Adipose tissue (tissue), 3 donors: Measurements from ENCODE around the gene ST3GAL5. TPM values are rescaled to one million over a fixed set of nuclear protein-coding genes. Genes with fewer than 3 reads are reported as not detected.
"Not testable (repeated sequence)": the region's sequence is repeated elsewhere in the genome, so short reads cannot be mapped to it uniquely, and the experiment has no call there.

Source experiments
- H3K27ac ChIP-seq: one replicate; pipeline ENCODE4 v1.5.1; 2013; ENCODE audit warnings: low read depth, low read length
- WGBS, 3 donors: extraction: QIAGEN DNeasy Blood & Tissue Kit; methylation state at CpG; one replicate each; pipeline ENCODE4 v1.1.7; 2013; 5-methylcytosine and 5-hydroxymethylcytosine counted together
- polyA plus RNA-seq, 3 donors: library from polyadenylated mRNA; stranded (reverse); fragments of 200-250 nt; gene quantifications; one replicate each; pipeline ENCODE4 v1.2.3, GENCODE V29; 2013
- donor health status: healthy with polysubstance abuse.
- donor health status: Bipolar disorder and iron deficiency.
- donor health status: healthy.

Gene ST3GAL5
- polyA plus RNA-seq, 3 donors: 3.3 to 26.5 (median 24.7) TPM

GRCh38 chr2:85851253-85852151 is 37.3 kb downstream of the ST3GAL5 start:
- 58 to 82% (median 70%) methylated on average over 11 of the region's 11 CpGs for WGBS, 3 donors
- H3K27ac ChIP-seq: no peak overlapping the region

GRCh38 chr2:85850451-85850850 is 38.3 kb downstream of the ST3GAL5 start:
- 95 to 97% (median 96%) methylated on average over 10 of the region's 10 CpGs for WGBS, 3 donors
- no peak overlapping the region for H3K27ac ChIP-seq

DNA sequence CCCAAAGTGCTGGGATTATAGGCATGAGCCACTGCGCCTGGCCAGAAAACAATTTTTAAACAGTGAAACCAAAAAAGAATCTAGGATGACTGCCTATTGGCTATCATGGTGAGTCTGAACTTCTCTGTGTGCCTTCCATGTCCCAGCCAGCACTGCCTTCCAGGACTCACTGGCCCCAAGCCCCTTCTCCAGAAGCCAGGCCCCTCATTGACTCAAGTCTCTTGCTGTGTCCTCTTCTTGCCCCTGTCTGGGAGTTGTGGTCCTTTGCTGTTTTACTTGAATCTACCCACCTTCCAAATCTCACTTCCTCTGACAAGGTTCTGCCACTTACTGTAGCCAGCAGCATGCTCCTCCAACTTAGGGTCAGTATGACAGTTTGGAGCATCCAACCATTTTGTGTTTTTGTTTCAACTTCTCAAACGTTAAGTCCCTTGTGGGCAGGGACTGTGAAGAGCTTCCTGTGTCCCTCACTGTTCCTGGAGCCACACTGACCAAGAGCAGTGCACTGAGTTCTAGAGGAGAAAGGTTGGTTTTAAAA is 41.7 kb downstream of the ST3GAL5 start:
- no peak overlapping the region for H3K27ac ChIP-seq
- WGBS, 3 donors: 69 to 73% (median 70%) methylated on average over 2 of the region's 2 CpGs

DNA sequence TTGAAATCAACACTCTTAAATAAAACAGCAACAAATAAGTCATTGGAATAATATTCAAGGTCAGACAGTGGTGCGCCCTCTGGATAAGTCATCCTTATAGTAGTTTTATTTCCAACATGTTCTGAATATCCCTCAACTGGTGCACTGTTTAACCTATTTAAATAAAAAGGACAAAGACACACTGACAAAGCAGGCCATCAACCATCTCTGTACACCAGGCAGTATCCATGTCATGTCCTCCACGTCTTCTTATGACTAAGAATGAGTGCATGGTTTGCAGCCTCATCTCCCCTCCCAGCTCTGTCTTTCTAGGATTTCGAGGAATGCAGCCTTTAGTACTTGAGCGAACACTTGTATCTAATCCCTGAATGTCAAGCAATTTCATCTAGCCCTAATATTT is 42.4 kb downstream of the ST3GAL5 start:
- no peak overlapping the region for H3K27ac ChIP-seq
- 92 to 95% (median 92%) methylated on average over 4 of the region's 4 CpGs for WGBS, 3 donors

DNA sequence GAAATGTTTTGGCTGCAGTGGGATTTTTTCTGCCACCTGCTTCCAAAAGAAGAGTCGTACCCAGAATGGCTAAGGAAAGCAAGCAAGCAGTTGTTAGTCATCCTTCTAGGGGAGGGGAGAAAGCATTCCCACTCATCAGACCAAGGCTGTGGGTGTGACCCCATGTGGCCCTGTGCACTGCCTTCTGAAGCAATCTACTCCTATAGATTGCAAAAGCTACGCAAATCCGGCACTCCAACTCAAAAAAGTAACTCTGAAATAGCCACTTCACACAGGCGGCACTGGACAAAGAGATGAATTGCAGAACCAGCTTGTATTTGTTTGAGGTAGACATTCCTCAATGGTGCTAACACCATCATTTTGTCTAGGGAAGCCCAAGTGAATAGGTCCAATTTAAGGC is 44.3 kb downstream of the ST3GAL5 start:
- no peak overlapping the region for H3K27ac ChIP-seq
- WGBS, 3 donors: 81 to 89% (median 89%) methylated on average over 4 of the region's 4 CpGs

GRCh38 chr2:85843543-85843942 is 45.2 kb downstream of the ST3GAL5 start:
- no peak overlapping the region for H3K27ac ChIP-seq
- 58 to 66% (median 59%) methylated on average over 4 of the region's 4 CpGs for WGBS, 3 donors

- WGBS, 3 donors: 84 to 93% (median 85%) methylated on average over 9 of the region's 9 CpGs
- no peak overlapping the region for H3K27ac ChIP-seq
Measured at GRCh38 chr2:85840091-85840490, 48.7 kb downstream of the ST3GAL5 start.

DNA sequence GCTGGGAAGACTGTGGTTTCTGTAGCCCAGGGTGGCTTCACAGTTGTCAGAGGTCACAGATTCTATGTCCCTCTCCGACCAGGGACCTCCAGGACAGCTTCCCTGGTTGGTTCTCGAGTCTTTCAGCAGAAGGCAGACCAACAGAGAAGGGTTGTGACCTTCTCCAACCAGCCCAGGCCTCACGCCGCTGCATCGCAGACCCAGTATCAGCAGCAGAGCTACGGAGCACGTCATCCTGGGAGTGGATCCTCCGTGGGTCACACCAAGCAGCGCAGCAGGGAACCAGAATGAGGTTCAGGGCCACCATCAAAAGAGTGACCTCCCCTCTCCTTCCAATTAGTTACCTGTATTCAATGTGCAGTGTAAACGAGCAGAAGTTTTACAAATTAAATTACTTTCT is 49.3 kb downstream of the ST3GAL5 start:
- no peak overlapping the region for H3K27ac ChIP-seq
- WGBS, 3 donors: 90 to 95% (median 92%) methylated on average over 10 of the region's 10 CpGs

DNA sequence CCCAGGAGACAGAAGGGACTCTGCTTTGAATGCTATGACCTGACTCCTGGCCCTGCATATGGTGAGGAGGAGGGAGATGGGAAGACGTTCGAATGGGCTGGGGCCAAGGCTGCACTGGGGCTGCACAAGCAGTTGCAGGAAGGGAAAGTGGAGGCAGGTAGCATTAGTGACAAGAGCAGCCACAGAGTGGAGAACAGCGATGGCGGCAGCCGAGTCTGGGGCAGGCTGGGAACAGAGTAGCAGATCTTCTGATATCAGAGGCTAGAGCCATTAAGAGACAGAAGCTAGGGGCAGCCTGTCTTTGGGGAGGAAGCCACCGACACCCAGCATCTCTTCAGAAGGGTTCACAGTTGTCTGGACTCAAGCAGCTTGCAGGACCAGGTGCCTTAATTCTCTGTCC is 50.1 kb downstream of the ST3GAL5 start:
- H3K27ac ChIP-seq: no peak overlapping the region
- 89 to 95% (median 91%) methylated on average over 6 of the region's 6 CpGs for WGBS, 3 donors

DNA sequence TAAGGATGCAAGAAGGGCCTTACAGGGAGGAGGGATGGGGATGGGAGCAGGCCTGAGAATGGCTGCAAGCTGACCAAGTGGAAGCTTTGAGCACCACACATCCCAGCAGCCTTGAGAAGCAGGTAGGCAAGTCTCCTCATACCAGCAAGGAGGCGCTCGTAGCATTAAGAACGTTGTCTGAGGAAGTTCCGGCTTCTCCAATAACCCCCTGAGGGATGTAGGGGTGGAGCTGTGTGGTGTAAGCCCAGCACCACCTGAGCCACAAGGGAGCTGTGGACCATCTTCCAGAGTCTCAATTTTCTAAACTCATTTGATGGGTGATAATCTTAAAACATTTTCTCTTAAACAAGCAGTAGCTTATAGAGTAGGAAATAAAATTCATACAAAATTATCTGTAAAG is 50.6 kb downstream of the ST3GAL5 start:
- no peak overlapping the region for H3K27ac ChIP-seq
- 64 to 83% (median 81%) methylated on average over 4 of the region's 4 CpGs for WGBS, 3 donors

- no peak overlapping the region for H3K27ac ChIP-seq
Measured at GRCh38 chr2:85834466-85834865, 54.3 kb downstream of the ST3GAL5 start.

DNA sequence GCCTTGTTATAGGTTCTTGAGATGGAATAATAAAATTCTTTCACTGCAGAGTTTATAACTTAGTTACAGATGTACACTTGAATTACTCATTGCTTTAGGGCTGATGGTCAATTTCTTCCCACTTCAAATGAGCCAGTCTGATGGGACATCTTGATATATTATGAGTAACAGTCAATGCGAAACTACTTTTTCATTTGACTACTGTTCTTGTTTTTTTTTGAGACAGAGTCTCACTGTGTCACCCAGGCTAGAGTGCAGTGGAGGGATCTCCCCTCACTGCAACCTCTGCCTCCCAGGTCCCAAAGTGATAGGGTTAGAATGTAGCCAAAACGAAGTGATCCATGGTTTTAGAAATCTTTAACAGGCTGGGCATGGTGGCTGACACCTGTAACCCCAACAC is 57.1 kb downstream of the ST3GAL5 start:
- no peak overlapping the region for H3K27ac ChIP-seq
- WGBS, 3 donors: 92 to 93% (median 93%) methylated on average over 2 of the region's 2 CpGs

- WGBS, 3 donors: 54 to 98% (median 84%) methylated on average over 1 of the region's 1 CpG
- no peak overlapping the region for H3K27ac ChIP-seq
Measured at GRCh38 chr2:85830645-85831044, 58.1 kb downstream of the ST3GAL5 start.

- H3K27ac ChIP-seq: not testable (repeated sequence)
- 80 to 92% (median 85%) methylated on average over 4 of the region's 4 CpGs for WGBS, 3 donors
Measured at GRCh38 chr2:85829394-85829793, 59.4 kb downstream of the ST3GAL5 start.

DNA sequence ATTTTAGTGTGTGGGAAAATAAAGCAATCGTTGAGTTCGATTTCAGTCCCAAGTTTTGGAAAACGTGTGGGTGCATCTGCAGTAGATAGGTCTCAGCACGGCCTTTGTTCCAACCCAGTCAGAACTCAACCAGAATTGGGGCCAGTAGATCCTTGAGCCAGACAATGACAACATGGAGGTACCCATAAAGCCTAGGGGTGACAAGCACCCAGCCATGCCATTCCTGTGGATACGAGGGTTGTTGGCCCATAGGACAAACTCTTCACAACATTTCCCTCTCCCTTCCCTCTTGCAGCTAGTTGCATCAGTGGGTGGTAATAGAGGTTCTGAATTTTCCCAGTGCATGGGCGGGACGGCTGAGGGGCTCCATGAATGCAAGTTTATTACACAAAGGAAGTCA is 60.1 kb downstream of the ST3GAL5 start:
- no peak overlapping the region for H3K27ac ChIP-seq
- WGBS, 3 donors: 74 to 93% (median 83%) methylated on average over 7 of the region's 7 CpGs

- WGBS, 3 donors: 73 to 78% (median 78%) methylated on average over 18 of the region's 18 CpGs
- no peak overlapping the region for H3K27ac ChIP-seq
Measured at GRCh38 chr2:85827879-85828569, 60.8 kb downstream of the ST3GAL5 start.

GRCh38 chr2:85826990-85827878 is 61.6 kb downstream of the ST3GAL5 start:
- WGBS, 3 donors: 27 to 28% (median 27%) methylated on average over 20 of the region's 20 CpGs
- H3K27ac ChIP-seq: no peak overlapping the region

DNA sequence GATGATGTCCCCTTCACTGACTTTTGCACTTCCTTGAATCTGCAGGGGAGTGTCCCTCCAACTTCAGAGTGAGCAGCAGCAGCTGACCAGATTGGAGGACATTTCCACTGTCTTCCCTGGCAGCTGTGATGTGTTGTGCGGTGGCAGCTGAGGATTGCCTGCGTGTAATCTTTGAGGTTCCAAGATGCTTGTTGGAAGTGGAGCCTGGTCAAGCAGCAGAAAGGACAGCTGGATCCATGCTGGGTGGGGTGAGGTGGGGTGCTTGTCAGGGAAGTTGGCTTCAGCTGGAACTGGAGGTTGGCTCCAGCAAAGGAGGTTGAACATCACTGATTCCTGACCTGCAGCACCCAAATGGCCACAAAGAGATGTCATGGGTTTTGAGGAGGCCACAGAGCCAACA is 64.8 kb downstream of the ST3GAL5 start:
- no peak overlapping the region for H3K27ac ChIP-seq
- WGBS, 3 donors: 48 to 66% (median 50%) methylated on average over 2 of the region's 2 CpGs

DNA sequence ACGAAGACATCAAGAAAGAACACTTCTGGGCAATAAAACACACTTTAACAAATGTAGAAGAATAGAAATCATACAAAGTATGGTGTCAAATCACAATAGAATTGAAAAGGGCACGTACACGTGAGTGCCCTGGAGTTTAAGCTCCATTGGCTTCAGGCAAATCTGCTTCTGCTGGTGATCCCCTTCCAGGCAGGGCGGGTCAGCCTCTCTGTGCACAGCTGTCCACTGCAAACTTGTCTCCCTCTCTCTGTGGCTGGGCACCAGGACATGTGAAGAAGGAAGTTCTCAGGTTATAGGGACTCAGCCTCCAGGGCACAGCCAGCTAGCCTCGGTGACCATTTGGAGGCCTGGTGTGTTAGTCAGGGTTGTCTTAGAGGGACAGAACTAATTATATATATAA is 66.0 kb downstream of the ST3GAL5 start:
- 87 to 91% (median 87%) methylated on average over 5 of the region's 5 CpGs for WGBS, 3 donors
- no peak overlapping the region for H3K27ac ChIP-seq
